ENCODE results near the gene CHRNE.

DNA sequence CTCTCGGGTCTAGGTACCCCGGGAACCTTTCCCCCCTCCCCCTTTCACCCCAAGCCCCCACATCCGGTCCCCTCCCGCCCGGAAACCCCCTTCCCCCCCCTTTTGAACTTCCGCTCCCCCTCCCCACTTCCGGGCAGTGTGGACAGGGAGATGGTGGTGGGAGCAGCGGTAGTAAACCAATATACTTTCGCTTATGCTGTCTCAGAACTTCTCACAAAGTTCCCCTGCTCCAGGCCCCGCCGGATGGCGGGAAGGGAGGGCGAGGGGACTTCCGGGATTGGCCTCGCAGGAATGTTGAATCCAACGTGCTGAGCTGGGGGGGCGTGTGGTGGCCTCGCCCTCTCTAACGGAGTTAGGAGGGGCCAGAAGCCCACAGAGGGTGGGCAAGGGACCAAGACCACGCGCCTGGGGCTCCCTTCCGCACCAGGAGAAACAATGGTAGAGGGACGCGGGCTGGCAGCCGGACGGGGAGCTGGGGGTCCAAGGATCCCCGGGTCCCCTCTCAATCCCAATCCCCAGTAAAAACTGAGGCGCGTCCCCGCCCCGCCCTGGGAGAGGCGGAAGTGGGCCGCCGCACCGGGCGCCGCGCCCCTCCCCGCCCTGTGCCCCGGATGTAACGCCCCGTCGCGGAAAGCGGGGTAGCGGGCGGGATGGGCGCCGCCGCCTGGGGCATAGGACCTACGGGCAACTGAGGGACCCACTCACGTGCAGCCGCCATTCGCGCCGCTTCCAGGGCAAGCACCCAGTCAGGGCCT lies 44.7 kb upstream of the CHRNE start:
- TF ChIP-seq CTCF (IDR thresholded peaks at IDR 0.05), result no peak
- TF ChIP-seq EZH2 (IDR thresholded peaks at IDR 0.05; ENCODE audit: borderline replicate concordance, insufficient read depth, low read depth, low read length, poor library complexity, severe bottlenecking), result no peak

All from B cell (primary cell).